Common myeloid progenitor, CD34-positive (primary cell): ENCODE measurements around the gene PRKN.

Experiments used
- CTCF ChIA-PET: fragments of 350-600 bp; sonication (Branson Sonifier 250); formaldehyde crosslinking; loops from one replicate; lab custom pipeline; 2021; ENCODE audit warnings: antibody characterized with exemption; lab: Charles Lee
- POLR2A ChIA-PET: fragments of 350-600 bp; sonication (Branson Sonifier 250); formaldehyde crosslinking; loops from one replicate; lab custom pipeline; 2021; ENCODE audit warnings: antibody characterized with exemption; lab: Charles Lee
- DNase-seq, 3 donors: peaks; one replicate each; pipeline versions ENCODE4 v3.0.0 to v3.0.0-alpha.2; 2013
- H3K27ac ChIP-seq, 2 experiments: 1 replicate in 1 of 2; 2 replicates in 1 of 2; pipeline ENCODE4 v1.7.0; 2013; ENCODE audit warnings: inconsistent platforms in 2 of 2, low read length in 2 of 2, mild to moderate bottlenecking in 2 of 2, low read depth in 1 of 2, moderate library complexity in 1 of 2; ENCODE audit not compliant: severe bottlenecking in 2 of 2, insufficient read depth in 1 of 2, poor library complexity in 1 of 2
- H3K27me3 ChIP-seq, 5 experiments: replicated peaks in 2 of 5; 1 replicate in 3 of 5; 2 replicates in 2 of 5; pipeline versions ENCODE4 v1.6.1 to v1.7.0; 2013; ENCODE audit warnings: low read length in 4 of 5, mild to moderate bottlenecking in 2 of 5, moderate library complexity in 2 of 5, inconsistent platforms in 1 of 5; ENCODE audit not compliant: insufficient read depth in 5 of 5, control insufficient read depth in 4 of 5
- H3K36me3 ChIP-seq, 4 experiments: 1 replicate in 2 of 4; 2 replicates in 2 of 4; pipeline versions ENCODE4 v1.6.1 to v1.7.0; 2013; ENCODE audit warnings: low read length in 3 of 4, control low read depth in 1 of 4, mild to moderate bottlenecking in 1 of 4; ENCODE audit not compliant: control insufficient read depth in 4 of 4, insufficient read depth in 4 of 4
- H3K4me1 ChIP-seq, 4 experiments: 1 replicate in 3 of 4; 2 replicates in 1 of 4; pipeline versions ENCODE4 v1.6.1 to v1.7.1; 2013; ENCODE audit warnings: low read length in 3 of 4, mild to moderate bottlenecking in 3 of 4, control low read depth in 1 of 4, inconsistent platforms in 1 of 4, moderate library complexity in 1 of 4; ENCODE audit not compliant: control insufficient read depth in 4 of 4, insufficient read depth in 4 of 4; ENCODE audit errors: control extremely low read depth in 1 of 4
- H3K4me3 ChIP-seq, 7 experiments: 1 replicate in 4 of 7; 2 replicates in 3 of 7; pipeline versions ENCODE4 v1.5.1 to v1.7.0; 2013; ENCODE audit warnings: mild to moderate bottlenecking in 7 of 7, low read length in 6 of 7, moderate library complexity in 6 of 7, inconsistent platforms in 2 of 7, low read depth in 2 of 7, control low read depth in 1 of 7; ENCODE audit not compliant: insufficient read depth in 4 of 7, control insufficient read depth in 1 of 7; ENCODE audit errors: extremely low read depth in 1 of 7
- H3K9me3 ChIP-seq, 5 experiments: 1 replicate in 4 of 5; 2 replicates in 1 of 5; pipeline versions ENCODE4 v1.6.1 to v1.7.1; 2013; ENCODE audit warnings: low read length in 4 of 5, mild to moderate bottlenecking in 2 of 5, inconsistent platforms in 1 of 5, low read depth in 1 of 5, moderate library complexity in 1 of 5; ENCODE audit not compliant: control insufficient read depth in 4 of 5, insufficient read depth in 2 of 5; ENCODE audit errors: control extremely low read depth in 1 of 5
- WGBS: methylation state at CpG from one replicate; pipeline ENCODE4 v1.1.5; 2013; ENCODE audit not compliant: insufficient coverage; 5-methylcytosine and 5-hydroxymethylcytosine counted together

PRKN gene

DNA sequence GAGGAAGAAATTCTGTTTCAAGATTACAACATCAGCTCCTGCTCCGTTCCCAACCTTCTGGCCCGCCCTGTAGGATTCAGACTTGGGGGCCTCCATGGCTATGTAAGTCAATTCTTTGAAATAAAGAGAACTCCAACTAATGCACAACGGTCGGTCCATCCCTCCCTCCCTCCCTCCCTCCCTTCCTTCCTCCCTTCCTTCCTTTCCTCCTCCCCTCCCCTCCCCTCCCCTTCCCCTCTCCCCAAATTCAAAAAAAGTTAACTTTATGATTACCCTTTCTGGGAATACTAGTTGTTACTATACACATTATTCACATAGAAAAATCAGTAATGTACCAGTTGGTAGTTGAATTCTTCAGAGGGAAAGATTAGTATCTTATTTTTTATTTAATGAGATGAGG is 1274.0 kb downstream of the PRKN start:
- Histone ChIP-seq H3K4me1 (peaks cover 0 to 4% (median 1%) of the 10 kb centered on the region in 4 experiments), H3K27ac (no peak overlapping the region), H3K9me3 (no peaks in the 10 kb centered on the region), H3K4me3 (no peak overlapping the region), H3K36me3 (no peaks in the 10 kb centered on the region), H3K27me3 (no peaks in the 10 kb centered on the region)
- ChIA-PET CTCF (no interaction called here), POLR2A (no interaction called here)
- no CpG with 5 or more reads among the region's 4 CpGs for WGBS
- DNase-seq = no peak

DNA sequence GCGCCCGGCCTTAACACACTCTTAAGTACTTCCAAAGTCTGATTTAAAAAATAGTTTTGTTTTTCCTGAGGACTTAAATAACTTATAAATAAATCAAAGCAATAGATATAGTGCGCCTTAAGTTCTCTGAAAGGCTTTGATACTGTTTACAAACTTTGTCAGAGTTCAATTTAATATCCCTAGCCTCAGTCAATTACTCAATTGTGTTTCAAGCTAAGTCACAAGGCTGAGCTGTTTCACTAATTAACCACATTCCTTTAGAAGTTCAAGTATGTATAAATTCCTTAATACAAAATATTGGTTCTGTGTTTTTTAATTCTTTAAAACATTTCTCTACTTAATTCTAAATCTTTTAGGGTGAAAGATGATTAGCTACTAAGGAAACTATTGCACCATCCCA is 1275.3 kb downstream of the PRKN start:
- no peaks in the 10 kb centered on the region for H3K36me3 ChIP-seq
- no CpG with 5 or more reads among the region's 3 CpGs for WGBS
- no peaks in the 10 kb centered on the region for H3K27me3 ChIP-seq
- CTCF ChIA-PET = no interaction called here
- no peak overlapping the region for H3K4me3 ChIP-seq
- H3K9me3 ChIP-seq = peaks cover 0 to 2% (median 0%) of the 10 kb centered on the region in 5 experiments
- DNase-seq = no peak
- POLR2A ChIA-PET = no interaction called here
- no peaks in the 10 kb centered on the region for H3K4me1 ChIP-seq
- H3K27ac ChIP-seq = no peak overlapping the region

DNA sequence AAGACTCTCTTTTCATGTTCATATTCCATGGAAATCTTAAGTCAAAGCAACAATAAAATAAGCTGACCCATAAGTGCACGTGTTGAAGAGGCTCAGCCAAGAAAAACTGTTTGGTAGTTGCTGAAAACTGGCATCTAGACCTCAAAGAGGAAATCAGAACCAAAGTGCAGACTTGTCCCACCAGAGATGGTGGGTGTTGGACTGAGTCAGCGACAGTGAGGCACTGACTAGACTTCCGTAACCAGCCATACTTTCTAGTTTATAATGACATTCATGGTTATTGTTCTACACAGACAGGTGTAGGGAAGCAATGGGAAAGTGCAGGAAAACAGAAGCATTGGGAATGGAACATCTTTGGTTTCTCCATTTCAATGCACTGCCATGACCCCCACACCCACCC is 1278.0 kb downstream of the PRKN start:
- WGBS = 100% methylated on average over 1 of the region's 3 CpGs
- ChIA-PET CTCF (interaction anchor here (0.6 kb wide), 1 partner anchor 9 kb away, joined by 3 read pairs; no protein-coding TSS in a partner anchor), POLR2A (no interaction called here)
- peaks cover 0 to 3% (median 0%) of the 10 kb centered on the region in 5 experiments for H3K27me3 ChIP-seq
- H3K4me1 ChIP-seq = peaks cover 0 to 6% (median 1%) of the 10 kb centered on the region in 4 experiments
- H3K27ac ChIP-seq = no peak overlapping the region
- DNase-seq = no peak
- H3K4me3 ChIP-seq = no peak overlapping the region
- peaks cover 0 to 2% (median 0%) of the 10 kb centered on the region in 5 experiments for H3K9me3 ChIP-seq
- no peaks in the 10 kb centered on the region for H3K36me3 ChIP-seq

DNA sequence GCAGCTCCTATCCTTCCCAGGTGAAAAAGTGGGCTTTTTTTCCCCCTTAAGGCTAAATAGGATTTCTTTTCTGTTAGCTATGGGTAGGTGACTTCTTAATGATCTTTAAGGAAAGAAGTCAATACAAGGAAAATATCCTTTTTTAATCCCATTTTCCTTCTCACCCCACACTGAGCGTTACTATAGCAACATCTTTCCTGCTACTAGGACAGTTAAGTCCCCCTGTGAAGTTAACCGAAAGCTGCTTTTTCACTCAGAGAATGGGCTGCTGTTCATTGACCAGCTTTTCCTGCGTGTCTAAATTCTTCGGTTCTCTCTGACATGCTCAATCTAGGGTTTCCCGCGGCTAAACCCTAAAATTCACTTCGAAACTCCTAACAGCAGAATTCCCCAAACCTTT is 1280.6 kb downstream of the PRKN start:
- CTCF ChIA-PET = interaction anchor here (0.6 kb wide), 1 partner anchor 52 kb away, joined by 3 read pairs; no protein-coding TSS in a partner anchor
- H3K4me1 ChIP-seq = peaks cover 0 to 7% (median 1%) of the 10 kb centered on the region in 4 experiments
- H3K4me3 ChIP-seq = no peak overlapping the region
- peaks cover 0 to 2% (median 0%) of the 10 kb centered on the region in 5 experiments for H3K9me3 ChIP-seq
- no peaks in the 10 kb centered on the region for H3K36me3 ChIP-seq
- POLR2A ChIA-PET = no interaction called here
- 98% methylated on average over 4 of the region's 7 CpGs for WGBS
- no peak overlapping the region for H3K27ac ChIP-seq
- peaks cover 0 to 3% (median 0%) of the 10 kb centered on the region in 5 experiments for H3K27me3 ChIP-seq
- no peak for DNase-seq

GRCh38 chr6:161446296-161446925 is 1281.2 kb downstream of the PRKN start:
- DNase-seq = no peak
- no peak overlapping the region for H3K27ac ChIP-seq
- no peak overlapping the region for H3K4me3 ChIP-seq
- ChIA-PET POLR2A (no interaction called here), CTCF (no interaction called here)
- H3K36me3 ChIP-seq = no peaks in the 10 kb centered on the region
- WGBS = 94% methylated on average over 3 of the region's 6 CpGs
- peaks cover 0 to 3% (median 0%) of the 10 kb centered on the region in 5 experiments for H3K27me3 ChIP-seq
- H3K4me1 ChIP-seq = peaks cover 0 to 7% (median 1%) of the 10 kb centered on the region in 4 experiments
- peaks cover 0 to 2% (median 0%) of the 10 kb centered on the region in 5 experiments for H3K9me3 ChIP-seq

DNA sequence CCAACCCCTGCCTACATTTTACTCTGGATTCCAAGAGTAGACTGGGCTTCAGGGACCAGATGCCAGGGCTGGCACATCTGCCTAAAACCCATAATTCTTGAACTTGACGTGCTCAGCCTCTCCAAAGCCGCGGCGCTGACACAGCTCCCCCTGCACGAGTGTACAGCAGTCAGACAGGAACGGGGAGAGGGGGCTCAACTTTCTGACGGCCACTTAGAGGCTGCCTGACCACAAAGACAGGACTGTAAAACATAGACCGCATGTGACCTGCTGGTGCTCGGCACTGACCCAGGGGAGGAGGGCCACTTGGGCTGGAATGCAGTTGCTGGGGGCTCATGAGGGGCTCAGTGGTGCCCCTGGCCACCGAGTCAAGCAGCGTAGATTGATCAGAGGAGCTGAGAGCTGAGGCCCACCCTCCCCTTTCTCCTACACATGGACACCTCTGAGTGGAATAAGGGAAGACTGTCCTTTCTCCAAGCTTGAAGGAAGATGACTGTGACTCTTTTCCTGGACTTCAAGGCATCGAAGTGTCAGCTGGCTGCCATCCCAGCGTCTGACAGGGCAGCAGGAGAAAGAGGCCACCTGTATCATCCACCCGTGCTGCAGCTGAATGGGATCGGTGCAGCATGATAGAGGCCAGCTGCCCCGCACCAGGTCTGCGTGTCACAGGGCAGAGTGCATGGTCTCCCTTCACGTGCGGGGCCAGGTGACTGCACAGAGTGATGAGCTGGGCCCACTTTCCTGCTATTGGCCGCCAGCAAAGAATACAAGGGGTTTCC is 1282.4 kb downstream of the PRKN start:
- Histone ChIP-seq H3K4me1 (peaks cover 0 to 7% (median 1%) of the 10 kb centered on the region in 4 experiments), H3K27me3 (peaks cover 0 to 3% (median 0%) of the 10 kb centered on the region in 5 experiments), H3K36me3 (no peaks in the 10 kb centered on the region), H3K27ac (no peak overlapping the region), H3K4me3 (peak overlapping the region in 3 of 7 experiments; percentile 19 to 35 (median 25)), H3K9me3 (peaks cover 0 to 2% (median 0%) of the 10 kb centered on the region in 5 experiments)
- DNase-seq = peak in 2 of 3 donors; percentile 13 to 43
- 56% methylated on average over 19 of the region's 20 CpGs for WGBS
- CTCF ChIA-PET = interaction anchor here (0.6 to 1.4 kb wide), 3 partner anchors 22 to 74 kb away, joined by 3 to 5 read pairs (median 3); no protein-coding TSS in a partner anchor
- POLR2A ChIA-PET = no interaction called here
